OCI-LY3 (cell line): ENCODE results near the gene C1QTNF5.

ENCODE experiments used
- H2AFZ ChIP-seq: fragments of 200-600, 300-600 bp; shearing (Covaris generic); 2 replicates; pipeline ENCODE4 v1.6.0; 2014; ENCODE audit warnings: antibody characterized with exemption, low read depth, low read length
- H3K27ac ChIP-seq: fragments of 200-600, 300-600 bp; sonication (generic); 2 replicates; pipeline ENCODE4 v1.5.1; 2014; ENCODE audit warnings: mild to moderate bottlenecking, low read length, moderate library complexity, mixed read lengths
- H3K27me3 ChIP-seq: fragments of 200-600, 300-600 bp; sonication (generic); 2 replicates; pipeline ENCODE4 v1.6.1; 2014; ENCODE audit warnings: low read depth, low read length, mixed read lengths
- H3K36me3 ChIP-seq: fragments of 200-600, 300-600 bp; sonication (generic); replicated peaks from 2 replicates; pipeline ENCODE3; 2014; ENCODE audit warnings: low read depth, low read length, mixed read lengths
- H3K4me1 ChIP-seq: fragments of 300-600, 200-600 bp; sonication (generic); 2 replicates; pipeline ENCODE4 v1.6.1; 2014; ENCODE audit warnings: low read length, mixed read lengths
- H3K4me2 ChIP-seq: fragments of 200-600, 300-600 bp; sonication (generic); 2 replicates; pipeline ENCODE4 v1.6.1; 2014; ENCODE audit warnings: low read length, mixed read lengths
- H3K4me3 ChIP-seq: fragments of 300-600, 200-600 bp; sonication (generic); 2 replicates; pipeline ENCODE4 v1.5.1; 2014; ENCODE audit warnings: antibody characterized with exemption, mild to moderate bottlenecking, low read length, moderate library complexity
- H3K79me2 ChIP-seq: fragments of 300-600, 200-600 bp; shearing (Covaris generic); 2 replicates; pipeline ENCODE4 v1.6.1; 2014; ENCODE audit warnings: mild to moderate bottlenecking, low read length, mixed read lengths
- H3K9ac ChIP-seq: fragments of 300-600, 200-600 bp; shearing (Covaris generic); 2 replicates; pipeline ENCODE4 v1.6.0; 2014; ENCODE audit warnings: mild to moderate bottlenecking, low read length, moderate library complexity
- H3K9me3 ChIP-seq: fragments of 200-600, 300-600 bp; shearing (Covaris generic); 2 replicates; pipeline ENCODE4 v1.6.1; 2014; ENCODE audit warnings: low read length, mixed read lengths; ENCODE audit not compliant: insufficient read depth
- H4K20me1 ChIP-seq: fragments of 200-600, 300-600 bp; sonication (generic); 2 replicates; pipeline ENCODE4 v1.6.1; 2016; ENCODE audit warnings: low read length, mixed read lengths; ENCODE audit not compliant: insufficient read depth
- EZH2phosphoT487 ChIP-seq: fragments of 200-600 bp; shearing (Covaris generic); IDR thresholded peaks from 2 replicates; pipeline ENCODE4 v1.6.1; 2018; ENCODE audit warnings: antibody characterized with exemption, mixed run types, low read depth
- TF ChIP-seq, protein P1 (sequence below): fragments of 200-600, 300-600 bp; sonication (generic); IDR thresholded peaks from 2 replicates; pipeline ENCODE4 v1.5.1; 2014; ENCODE audit warnings: antibody characterized with exemption, low read length, low read depth

The C1QTNF5 gene

DNA sequence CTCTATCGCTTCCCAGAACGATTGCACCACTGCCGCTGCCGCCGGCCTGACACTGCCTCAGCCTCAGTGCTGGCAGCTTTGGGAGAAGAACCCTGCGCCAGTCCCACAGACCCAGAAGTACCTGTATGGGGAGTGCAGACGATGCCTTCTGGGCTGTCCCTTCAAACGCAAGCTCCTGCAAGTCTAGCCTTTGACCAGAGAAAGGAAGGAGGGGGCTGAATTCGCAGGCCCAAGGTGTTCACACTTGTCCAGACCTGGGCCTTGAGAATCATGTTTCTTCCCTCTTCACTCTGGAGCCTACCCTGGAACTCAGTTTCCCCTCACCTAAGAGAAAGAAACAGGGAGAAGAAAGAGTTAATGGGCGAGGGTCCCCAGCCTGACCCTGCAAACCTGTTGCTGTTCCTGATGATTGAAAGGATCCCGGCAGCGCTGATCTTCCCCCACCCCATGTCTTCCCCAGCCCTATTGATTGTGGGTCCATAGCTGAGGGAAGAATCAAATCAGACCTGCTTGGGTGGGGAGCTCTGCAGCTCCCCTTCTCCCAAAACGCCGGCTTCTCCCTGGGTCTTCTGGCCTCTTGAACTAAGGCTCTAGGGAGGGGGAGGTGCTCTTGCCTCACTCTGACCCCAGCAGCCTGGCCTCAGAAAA, 23.0 kb downstream of the C1QTNF5 start:
- H3K4me2 ChIP-seq, result peak overlapping the region; percentile 100
- peaks cover 56% of the 10 kb centered on the region for H3K4me1 ChIP-seq
- H3K9me3 ChIP-seq, result no peaks in the 10 kb centered on the region
- H3K27ac ChIP-seq, result 0 out of 2 replicates have a peak overlapping the region, but pooled peaks have one; percentile 27
- H2AFZ ChIP-seq, result peak overlapping the region; percentile 14; the same call in 1 of the 2 replicates
- H3K9ac ChIP-seq, result peak overlapping the region; percentile 50
- TF ChIP-seq EZH2phosphoT487, result no peak
- TF ChIP-seq, protein P1, sequence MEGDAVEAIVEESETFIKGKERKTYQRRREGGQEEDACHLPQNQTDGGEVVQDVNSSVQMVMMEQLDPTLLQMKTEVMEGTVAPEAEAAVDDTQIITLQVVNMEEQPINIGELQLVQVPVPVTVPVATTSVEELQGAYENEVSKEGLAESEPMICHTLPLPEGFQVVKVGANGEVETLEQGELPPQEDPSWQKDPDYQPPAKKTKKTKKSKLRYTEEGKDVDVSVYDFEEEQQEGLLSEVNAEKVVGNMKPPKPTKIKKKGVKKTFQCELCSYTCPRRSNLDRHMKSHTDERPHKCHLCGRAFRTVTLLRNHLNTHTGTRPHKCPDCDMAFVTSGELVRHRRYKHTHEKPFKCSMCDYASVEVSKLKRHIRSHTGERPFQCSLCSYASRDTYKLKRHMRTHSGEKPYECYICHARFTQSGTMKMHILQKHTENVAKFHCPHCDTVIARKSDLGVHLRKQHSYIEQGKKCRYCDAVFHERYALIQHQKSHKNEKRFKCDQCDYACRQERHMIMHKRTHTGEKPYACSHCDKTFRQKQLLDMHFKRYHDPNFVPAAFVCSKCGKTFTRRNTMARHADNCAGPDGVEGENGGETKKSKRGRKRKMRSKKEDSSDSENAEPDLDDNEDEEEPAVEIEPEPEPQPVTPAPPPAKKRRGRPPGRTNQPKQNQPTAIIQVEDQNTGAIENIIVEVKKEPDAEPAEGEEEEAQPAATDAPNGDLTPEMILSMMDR, result no peak
- no peaks in the 10 kb centered on the region for H4K20me1 ChIP-seq
- peak overlapping the region; percentile 87 for H3K4me3 ChIP-seq
- H3K79me2 ChIP-seq, result no peaks in the 10 kb centered on the region
- H3K36me3 ChIP-seq, result no peaks in the 10 kb centered on the region
- H3K27me3 ChIP-seq, result peaks cover 14% of the 10 kb centered on the region

DNA sequence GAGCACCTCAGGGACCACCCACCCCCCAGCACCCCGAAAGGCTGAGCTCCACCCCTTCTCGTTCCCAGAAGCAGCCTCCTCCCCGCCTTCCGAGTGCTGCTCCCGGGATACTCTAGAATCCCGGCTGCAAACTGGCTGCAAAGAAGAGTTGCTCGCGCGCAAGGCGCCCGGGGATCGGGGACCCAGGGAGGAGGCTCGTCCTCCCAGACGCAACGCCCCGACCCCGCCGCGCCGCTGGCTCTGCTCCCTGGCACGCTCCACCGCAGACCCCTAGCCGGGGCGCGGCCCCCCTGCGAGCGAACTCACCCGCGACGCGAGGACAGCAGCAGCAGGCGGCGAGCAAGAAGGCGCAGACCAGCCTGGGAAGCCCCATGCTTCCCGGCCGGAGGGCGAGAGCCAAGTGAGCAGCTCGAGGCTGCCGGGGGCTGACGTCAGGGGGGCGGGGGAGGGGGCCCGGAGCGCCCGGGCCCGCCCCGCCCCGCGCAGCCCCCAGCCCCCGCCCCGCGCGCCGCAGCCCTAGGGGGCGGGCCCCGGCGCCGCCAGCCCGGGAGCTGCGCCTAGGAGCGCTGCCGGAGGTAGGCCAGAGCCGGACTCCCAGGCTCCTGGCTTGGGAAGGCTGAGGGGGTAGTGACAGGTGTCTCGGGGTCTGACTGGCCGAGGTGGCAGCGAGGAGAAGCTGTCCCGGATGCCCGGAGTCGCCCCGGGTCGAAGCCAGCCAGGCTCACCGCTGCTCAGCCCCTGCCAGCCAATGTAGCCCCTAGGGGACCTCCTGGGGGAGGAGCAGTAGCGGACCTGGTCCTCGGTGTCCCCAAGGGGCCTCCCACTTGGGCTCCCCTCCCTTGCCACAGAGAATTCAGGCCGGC, 23.7 kb downstream of the C1QTNF5 start, which contains the start of gene MCAM:
TSS of gene MCAM (minus strand) at position 402 of the 863 bp plus-strand sequence. CDS start at position 373, 29 bp downstream.
- peak within 1 kb of the TSS; percentile 87 for H3K4me3 ChIP-seq
- no peaks in the 10 kb centered on the region for H3K79me2 ChIP-seq
- peak within 1 kb of the TSS; percentile 52; the same call in 1 of the 2 replicates for H2AFZ ChIP-seq
- H3K27ac ChIP-seq, result 0 out of 2 replicates have a peak within 1 kb of the TSS, but pooled peaks have one; percentile 27
- H3K9me3 ChIP-seq, result no peaks in the 10 kb centered on the region
- H3K27me3 ChIP-seq, result peaks cover 14% of the 10 kb centered on the region
- H3K9ac ChIP-seq, result peak within 1 kb of the TSS; percentile 61
- no peaks in the 10 kb centered on the region for H3K36me3 ChIP-seq
- peak within 1 kb of the TSS; percentile 100 for H3K4me2 ChIP-seq
- peaks cover 49% of the 10 kb centered on the region for H3K4me1 ChIP-seq
- TF ChIP-seq, protein P1, result no peak
- TF ChIP-seq EZH2phosphoT487, result no peak
- H4K20me1 ChIP-seq, result no peaks in the 10 kb centered on the region

DNA sequence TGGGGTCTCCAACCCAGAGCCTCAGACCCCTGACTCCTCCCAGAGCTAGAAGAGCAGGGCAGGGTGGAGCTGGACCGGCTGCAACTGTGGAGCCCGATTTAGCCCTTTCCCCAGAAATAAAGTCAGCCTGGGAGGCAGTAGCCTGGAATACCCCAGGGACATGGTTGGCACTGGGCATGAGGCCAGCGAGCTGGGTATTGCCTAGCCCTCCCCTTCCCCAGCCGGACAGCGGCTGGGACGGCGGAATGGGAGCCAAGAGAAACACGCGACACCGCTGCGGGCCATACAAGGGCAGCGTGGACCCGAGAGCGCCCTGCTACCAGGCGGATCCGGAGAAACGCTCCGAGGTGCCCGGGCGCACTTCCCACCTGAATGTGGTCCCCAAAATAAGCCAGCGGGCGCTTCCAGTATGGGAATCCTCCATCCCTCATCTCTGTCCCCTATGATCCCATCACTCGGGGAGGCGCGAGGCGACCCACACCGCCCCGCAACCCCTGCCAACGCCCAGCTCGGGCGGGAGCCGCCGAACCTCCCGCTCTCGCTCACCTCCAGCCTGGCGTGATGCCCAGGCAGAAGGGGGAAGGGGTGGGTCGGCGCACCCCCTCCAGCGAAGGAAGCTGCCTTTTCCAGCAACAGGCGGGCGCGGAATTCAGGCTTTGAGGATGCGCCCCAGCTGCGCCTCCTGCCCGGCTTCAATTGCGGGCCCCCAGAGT, 24.5 kb downstream of the C1QTNF5 start:
- H3K27ac ChIP-seq, result no peak overlapping the region
- peaks cover 14% of the 10 kb centered on the region for H3K27me3 ChIP-seq
- peak overlapping the region; percentile 61 for H3K9ac ChIP-seq
- H3K4me2 ChIP-seq, result peak overlapping the region; percentile 100
- H3K36me3 ChIP-seq, result no peaks in the 10 kb centered on the region
- H3K79me2 ChIP-seq, result no peaks in the 10 kb centered on the region
- H3K9me3 ChIP-seq, result no peaks in the 10 kb centered on the region
- H4K20me1 ChIP-seq, result no peaks in the 10 kb centered on the region
- TF ChIP-seq, protein P1, result no peak
- no peak for TF ChIP-seq EZH2phosphoT487
- H3K4me1 ChIP-seq, result peaks cover 49% of the 10 kb centered on the region
- peak overlapping the region; percentile 87 for H3K4me3 ChIP-seq
- H2AFZ ChIP-seq, result no peak overlapping the region
